Stimulated activated CD4-positive, alpha-beta T cell treated with anti-CD3 and anti-CD28 coated beads, TNF-alpha, amount 100 ng/mL, for 4 hours (primary cell): ENCODE results near the gene ABT1.
"Not testable (repeated sequence)": the region's sequence is repeated elsewhere in the genome, so short reads cannot be mapped to it uniquely, and the experiment has no call there.

Source experiments
- DNase-seq, 3 experiments: peaks; one replicate each; pipeline ENCODE4 v3.0.0-alpha.2; 2020; ENCODE audit warnings: low read depth in 3 of 3

The ABT1 gene

GRCh38 chr6:26596579-26597388, at the start of gene ABT1:
ABT1 (plus strand) TSS chr6:26596953; CDS start chr6:26596983, 30 bp downstream.
- DNase-seq, result peak; percentile 95 to 97 (median 96)

GRCh38 chr6:26547363-26547762, 49.4 kb upstream of the ABT1 start:
- DNase-seq, result not testable (repeated sequence)

GRCh38 chr6:26550250-26550993, 46.3 kb upstream of the ABT1 start:
- no peak for DNase-seq

GRCh38 chr6:26552205-26552604, 44.5 kb upstream of the ABT1 start:
- no peak for DNase-seq

GRCh38 chr6:26552640-26553188, 44.0 kb upstream of the ABT1 start:
- DNase-seq, result no peak

GRCh38 chr6:26553264-26553634, 43.5 kb upstream of the ABT1 start:
- peak; percentile 65 to 73 (median 70) for DNase-seq

- peak; percentile 70 to 80 (median 74) for DNase-seq
Measured at GRCh38 chr6:26553635-26554446, 42.9 kb upstream of the ABT1 start.

- no peak for DNase-seq
Measured at GRCh38 chr6:26554447-26554696, 42.4 kb upstream of the ABT1 start.

GRCh38 chr6:26554697-26555504, 41.9 kb upstream of the ABT1 start:
- DNase-seq, result no peak

GRCh38 chr6:26555505-26556262, 41.1 kb upstream of the ABT1 start:
- DNase-seq, result no peak

- DNase-seq, result no peak
Measured at GRCh38 chr6:26556263-26557070, 40.3 kb upstream of the ABT1 start.

GRCh38 chr6:26561533-26562466, 35.0 kb upstream of the ABT1 start:
- DNase-seq, result no peak

- DNase-seq, result no peak
Measured at GRCh38 chr6:26563488-26563887, 33.3 kb upstream of the ABT1 start.

GRCh38 chr6:26568601-26569432, 27.9 kb upstream of the ABT1 start:
- peak; percentile 96 to 100 (median 99) for DNase-seq

GRCh38 chr6:26569433-26569764, 27.4 kb upstream of the ABT1 start:
- DNase-seq, result no peak

GRCh38 chr6:26570027-26570809, 26.5 kb upstream of the ABT1 start:
- no peak for DNase-seq
